HCT116 (cell line): Measurements from ENCODE around the gene LDLR. TPM values are rescaled to one million over a fixed set of nuclear protein-coding genes. Genes with fewer than 3 reads are reported as not detected.
A peak's percentile ranks its signal among the peaks of the same experiment; 100 is the strongest.
"Not testable (repeated sequence)": the region's sequence is repeated elsewhere in the genome, so short reads cannot be mapped to it uniquely, and the experiment has no call there.

Source experiments
- ATAC-seq: fragments of 200-7000 bp; cut with Tn5 transposase; 2 replicates; pipeline ENCODE4 v1.9.1; 2020; ENCODE audit warnings: mild to moderate bottlenecking, moderate library complexity
- BruUV-seq: library from RNA; stranded (reverse); fragments of 400-500 nt; replicated peaks from 2 replicates; lab custom pipeline; 2021; lab: Mats Ljungman, UMichigan
- CTCF ChIA-PET: fragments of 300-600 bp; sonication (Branson Sonifier 250); formaldehyde crosslinking; loops from one replicate; lab custom pipeline; 2021; ENCODE audit warnings: antibody characterized with exemption; lab: Charles Lee
- POLR2A ChIA-PET: fragments of 300-600, 350-600 bp; sonication (Branson Sonifier 250); formaldehyde crosslinking; loops from one replicate; lab custom pipeline; 2021; ENCODE audit warnings: antibody characterized with exemption; lab: Charles Lee
- RAD21 ChIA-PET, 2 experiments: fragments of 300-600 bp; sonication (Branson Sonifier 250); formaldehyde crosslinking; loops; one replicate each; lab custom pipeline; 2023; ENCODE audit warnings: low total read pairs in 2 of 2; ENCODE audit not compliant: uncharacterized antibody in 2 of 2, unreplicated experiment in 2 of 2, low non-redundant PET in 1 of 2; lab: Charles Lee
- DNase-seq: peaks from one replicate; pipeline ENCODE4 v3.0.0-alpha.2; 2010; ENCODE audit warnings: low read depth, low spot score
- H2AFZ ChIP-seq: fragments of 200-600 bp; shearing (Covaris generic), sonication (generic); 2 replicates; pipeline ENCODE4 v1.6.1; 2017; ENCODE audit warnings: low read depth, mixed run types, mixed read lengths, antibody characterized with exemption, low read length; ENCODE audit not compliant: poor library complexity, severe bottlenecking
- H3K27ac ChIP-seq: 2 replicates; pipeline ENCODE4 v1.5.1; 2012; ENCODE audit warnings: low read depth, low read length
- H3K27me3 ChIP-seq: fragments of 200-600 bp; sonication (generic); 2 replicates; pipeline ENCODE4 v1.6.1; 2016; ENCODE audit warnings: mixed run types, low read length, mixed read lengths; ENCODE audit not compliant: insufficient read depth
- H3K36me3 ChIP-seq, 2 experiments: fragments of 200-500 bp in 1 of 2; fragments of 200-600 bp in 1 of 2; sonication (Bioruptor generic) in 1 of 2; sonication (generic) in 1 of 2; 2 replicates each; pipeline versions ENCODE4 v1.5.1 to v1.6.1; 2014 to 2016; ENCODE audit warnings: low read length in 2 of 2, inconsistent platforms in 1 of 2, mixed read lengths in 1 of 2, mixed run types in 1 of 2; ENCODE audit not compliant: insufficient read depth in 2 of 2, control insufficient read depth in 1 of 2
- H3K4me1 ChIP-seq, 2 experiments: fragments of 200-600 bp in 1 of 2; sonication (generic) in 1 of 2; 2 replicates each; pipeline versions ENCODE4 v1.5.1 to v1.6.1; 2012 to 2017; ENCODE audit warnings: low read length in 2 of 2, inconsistent platforms in 1 of 2, mild to moderate bottlenecking in 1 of 2, mixed read lengths in 1 of 2, mixed run types in 1 of 2, moderate library complexity in 1 of 2; ENCODE audit not compliant: insufficient read depth in 2 of 2, control insufficient read depth in 1 of 2
- H3K4me2 ChIP-seq: fragments of 200-600 bp; sonication (generic); 2 replicates; pipeline ENCODE4 v1.6.1; 2017; ENCODE audit warnings: mixed run types, low read length, mixed read lengths
- H3K4me3 ChIP-seq, 2 experiments: fragments of 200-600 bp in 1 of 2; sonication (generic) in 1 of 2; replicated peaks in 1 of 2; 2 replicates each; pipeline ENCODE4 v1.5.1; 2011 to 2016; ENCODE audit warnings: low read length in 2 of 2, control low read depth in 1 of 2, low read depth in 1 of 2, mild to moderate bottlenecking in 1 of 2, mixed read lengths in 1 of 2, mixed run types in 1 of 2
- H3K79me2 ChIP-seq: fragments of 200-600 bp; sonication (generic); 2 replicates; pipeline ENCODE4 v1.6.1; 2017; ENCODE audit warnings: mild to moderate bottlenecking, mixed run types, low read length, moderate library complexity, mixed read lengths; ENCODE audit not compliant: insufficient read depth
- H3K9ac ChIP-seq: fragments of 200-600 bp; sonication (generic); 2 replicates; pipeline ENCODE4 v1.6.1; 2016; ENCODE audit warnings: low read length, mixed read lengths
- H3K9me2 ChIP-seq: fragments of 200-600 bp; sonication (generic), shearing (Covaris generic); 2 replicates; pipeline ENCODE4 v1.6.1; 2017; ENCODE audit warnings: mixed run types, mild to moderate bottlenecking, moderate library complexity; ENCODE audit not compliant: insufficient read depth
- H3K9me3 ChIP-seq, 2 experiments: fragments of 200-500 bp in 1 of 2; fragments of 200-600 bp in 1 of 2; sonication (Bioruptor generic) in 1 of 2; sonication (generic) in 1 of 2; 2 replicates each; pipeline ENCODE4 v1.6.1; 2014 to 2017; ENCODE audit warnings: low read length in 2 of 2, mixed read lengths in 2 of 2, inconsistent platforms in 1 of 2, low read depth in 1 of 2, mild to moderate bottlenecking in 1 of 2, mixed run types in 1 of 2, moderate library complexity in 1 of 2; ENCODE audit not compliant: control insufficient read depth in 1 of 2, insufficient read depth in 1 of 2
- H4K20me1 ChIP-seq: fragments of 200-600 bp; sonication (generic), shearing (Covaris generic); 2 replicates; pipeline ENCODE4 v1.6.1; 2017; ENCODE audit warnings: mixed run types, mild to moderate bottlenecking, moderate library complexity; ENCODE audit not compliant: insufficient read depth
- SRF ChIP-seq: IDR thresholded peaks from 2 replicates; pipeline ENCODE4 v1.6.1; 2012; ENCODE audit warnings: low read depth
- intact Hi-C: fragments of 100-400 bp; cut with micrococcal nuclease; formaldehyde crosslinking; loops from 2 replicates; pipeline ENCODE4 v1.10.0; 2022
- total RNA-seq: library from RNA; stranded (reverse); gene quantifications from one replicate; pipeline ENCODE4 v1.2.1, GENCODE V29; 2021; ENCODE audit not compliant: unreplicated experiment

LDLR gene
- total RNA-seq, 1 experiment from 2014 or later, result 92.4 TPM

GRCh38 chr19:11102944-11103343, 13.7 kb downstream of the LDLR start:
- ChIA-PET CTCF (no interaction called here), RAD21 (no interaction called here), POLR2A (no interaction called here)
- Histone ChIP-seq H3K27me3 (no peaks in the 10 kb centered on the region), H3K4me2 (no peak overlapping the region), H3K79me2 (peaks cover 79% of the 10 kb centered on the region), H3K27ac (no peak overlapping the region; the same call in 1 of the 2 replicates), H3K36me3 (peaks cover 54 to 60% of the 10 kb centered on the region in 2 experiments), H3K9ac (no peak overlapping the region), H3K4me1 (peaks cover 0 to 6% of the 10 kb centered on the region in 2 experiments; a peak in 2 of 4 replicates), H3K9me2 (no peaks in the 10 kb centered on the region), H3K4me3 (no peak overlapping the region), H3K9me3 (no peaks in the 10 kb centered on the region), H2AFZ (no peak overlapping the region), H4K20me1 (no peaks in the 10 kb centered on the region)
- ATAC-seq (no peak), DNase-seq (no peak)
- BruUV-seq, result TSS peak; percentile 22
- intact Hi-C loops, result no loop called here
- no peak for TF ChIP-seq SRF

GRCh38 chr19:11103667-11104066, 14.4 kb downstream of the LDLR start:
- RAD21 ChIA-PET, CTCF ChIA-PET, H3K9me3 ChIP-seq, H3K27me3 ChIP-seq, H3K4me2 ChIP-seq, H3K4me1 ChIP-seq, POLR2A ChIA-PET, BruUV-seq, H3K27ac ChIP-seq, H3K9me2 ChIP-seq, H4K20me1 ChIP-seq, ATAC-seq, H2AFZ ChIP-seq, intact Hi-C loops, H3K9ac ChIP-seq, DNase-seq, H3K4me3 ChIP-seq: not testable (repeated sequence)
- Histone ChIP-seq H3K79me2 (peaks cover 75% of the 10 kb centered on the region), H3K36me3 (peaks cover 57 to 65% of the 10 kb centered on the region in 2 experiments)
